Upper lobe of right lung (tissue), 1 donor: ENCODE data around the gene TP53BP1. TPM values are rescaled to one million over a fixed set of nuclear protein-coding genes. Genes with fewer than 3 reads are reported as not detected.

Experiments used
- ATAC-seq: fragments of 200-7000 bp; cut with Tn5 transposase; one replicate; pipeline ENCODE4 v1.9.1; 2020; ENCODE audit warnings: mild to moderate bottlenecking, moderate library complexity
- DNase-seq: peaks from one replicate; pipeline ENCODE4 v3.0.0-alpha.2; 2020
- H3K27ac ChIP-seq: fragments of 200-600 bp; one replicate; pipeline ENCODE4 v1.8.0; 2022
- H3K27me3 ChIP-seq: fragments of 200-600 bp; one replicate; pipeline ENCODE4 v1.8.0; 2022; ENCODE audit warnings: mild to moderate bottlenecking
- H3K36me3 ChIP-seq: fragments of 200-600 bp; one replicate; pipeline ENCODE4 v1.8.0; 2022
- H3K4me1 ChIP-seq: fragments of 200-600 bp; one replicate; pipeline ENCODE4 v1.8.0; 2022
- H3K4me3 ChIP-seq: fragments of 200-600 bp; one replicate; pipeline ENCODE4 v1.8.0; 2022; ENCODE audit warnings: mild to moderate bottlenecking
- H3K9me3 ChIP-seq: fragments of 200-600 bp; one replicate; pipeline ENCODE4 v1.8.0; 2022
- intact Hi-C: fragments of 100-400 bp; cut with DNase I; formaldehyde crosslinking; loops from one replicate; pipeline ENCODE4 v1.11.0; 2022
- total RNA-seq: library from RNA; stranded (reverse); fragmentation: NEBNext Ultra II Directional; extraction: Animal tissue kit (Norgen Biotek cat#: 25700); gene quantifications from one replicate; pipeline ENCODE4 v1.2.1, GENCODE V29; 2021
- TF ChIP-seq, protein P1 (sequence below): fragments of 200-600 bp; IDR thresholded peaks from one replicate; pipeline ENCODE4 v1.8.0; 2022; ENCODE audit warnings: antibody characterized with exemption
- donor health status: DM: no; HTN: yes; CAD: no; lungs with severe emphysema.

The TP53BP1 gene
- total RNA-seq, 1 donor from 2014 or later: 27.6 TPM

GRCh38 chr15:43526261-43526930, 33.4 kb upstream of the TP53BP1 start:
- intact Hi-C loops: no loop called here
- H3K36me3 ChIP-seq: no peaks in the 10 kb centered on the region
- TF ChIP-seq, protein P1, sequence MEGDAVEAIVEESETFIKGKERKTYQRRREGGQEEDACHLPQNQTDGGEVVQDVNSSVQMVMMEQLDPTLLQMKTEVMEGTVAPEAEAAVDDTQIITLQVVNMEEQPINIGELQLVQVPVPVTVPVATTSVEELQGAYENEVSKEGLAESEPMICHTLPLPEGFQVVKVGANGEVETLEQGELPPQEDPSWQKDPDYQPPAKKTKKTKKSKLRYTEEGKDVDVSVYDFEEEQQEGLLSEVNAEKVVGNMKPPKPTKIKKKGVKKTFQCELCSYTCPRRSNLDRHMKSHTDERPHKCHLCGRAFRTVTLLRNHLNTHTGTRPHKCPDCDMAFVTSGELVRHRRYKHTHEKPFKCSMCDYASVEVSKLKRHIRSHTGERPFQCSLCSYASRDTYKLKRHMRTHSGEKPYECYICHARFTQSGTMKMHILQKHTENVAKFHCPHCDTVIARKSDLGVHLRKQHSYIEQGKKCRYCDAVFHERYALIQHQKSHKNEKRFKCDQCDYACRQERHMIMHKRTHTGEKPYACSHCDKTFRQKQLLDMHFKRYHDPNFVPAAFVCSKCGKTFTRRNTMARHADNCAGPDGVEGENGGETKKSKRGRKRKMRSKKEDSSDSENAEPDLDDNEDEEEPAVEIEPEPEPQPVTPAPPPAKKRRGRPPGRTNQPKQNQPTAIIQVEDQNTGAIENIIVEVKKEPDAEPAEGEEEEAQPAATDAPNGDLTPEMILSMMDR: no peak
- no peaks in the 10 kb centered on the region for H3K4me1 ChIP-seq
- no peaks in the 10 kb centered on the region for H3K9me3 ChIP-seq
- no peak for DNase-seq
- no peak overlapping the region for H3K27ac ChIP-seq
- H3K27me3 ChIP-seq: no peaks in the 10 kb centered on the region
- no peak for ATAC-seq
- no peak overlapping the region for H3K4me3 ChIP-seq

DNA sequence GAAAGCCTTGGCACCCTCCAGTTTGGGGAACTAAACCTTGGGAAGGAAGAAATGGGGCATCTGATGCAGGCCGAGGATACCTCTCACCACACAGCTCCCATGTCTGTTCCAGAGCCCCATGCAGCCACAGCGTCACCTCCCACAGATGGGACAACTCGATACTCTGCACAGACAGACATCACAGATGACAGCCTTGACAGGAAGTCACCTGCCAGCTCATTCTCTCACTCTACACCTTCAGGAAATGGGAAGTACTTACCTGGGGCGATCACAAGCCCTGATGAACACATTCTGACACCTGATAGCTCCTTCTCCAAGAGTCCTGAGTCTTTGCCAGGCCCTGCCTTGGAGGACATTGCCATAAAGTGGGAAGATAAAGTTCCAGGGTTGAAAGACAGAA, 32.2 kb upstream of the TP53BP1 start:
- Histone ChIP-seq H3K27ac (no peak overlapping the region), H3K9me3 (no peaks in the 10 kb centered on the region), H3K36me3 (no peaks in the 10 kb centered on the region), H3K4me3 (no peak overlapping the region), H3K27me3 (no peaks in the 10 kb centered on the region), H3K4me1 (no peaks in the 10 kb centered on the region)
- intact Hi-C loops: no loop called here
- TF ChIP-seq, protein P1: no peak
- ATAC-seq (no peak), DNase-seq (no peak)

DNA sequence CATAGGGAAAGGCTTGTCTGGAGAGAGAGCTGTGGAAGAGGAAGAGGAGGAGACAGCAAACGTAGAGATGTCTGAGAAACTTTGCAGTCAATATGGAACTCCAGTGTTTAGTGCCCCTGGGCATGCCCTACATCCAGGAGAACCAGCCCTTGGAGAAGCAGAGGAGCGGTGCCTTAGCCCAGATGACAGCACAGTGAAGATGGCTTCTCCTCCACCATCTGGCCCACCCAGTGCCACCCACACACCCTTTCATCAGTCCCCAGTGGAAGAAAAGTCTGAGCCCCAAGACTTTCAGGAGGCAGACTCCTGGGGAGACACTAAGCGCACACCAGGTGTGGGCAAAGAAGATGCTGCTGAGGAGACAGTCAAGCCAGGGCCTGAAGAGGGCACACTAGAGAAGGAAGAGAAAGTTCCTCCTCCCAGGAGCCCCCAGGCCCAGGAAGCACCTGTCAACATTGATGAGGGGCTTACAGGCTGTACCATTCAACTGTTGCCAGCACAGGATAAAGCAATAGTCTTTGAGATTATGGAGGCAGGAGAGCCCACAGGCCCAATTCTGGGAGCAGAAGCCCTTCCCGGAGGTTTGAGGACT, 31.4 kb upstream of the TP53BP1 start:
- ATAC-seq: no peak
- TF ChIP-seq, protein P1: no peak
- intact Hi-C loops: no loop called here
- Histone ChIP-seq H3K4me1 (no peaks in the 10 kb centered on the region), H3K36me3 (no peaks in the 10 kb centered on the region), H3K27me3 (no peaks in the 10 kb centered on the region), H3K4me3 (no peak overlapping the region), H3K27ac (no peak overlapping the region), H3K9me3 (no peaks in the 10 kb centered on the region)
- no peak for DNase-seq

DNA sequence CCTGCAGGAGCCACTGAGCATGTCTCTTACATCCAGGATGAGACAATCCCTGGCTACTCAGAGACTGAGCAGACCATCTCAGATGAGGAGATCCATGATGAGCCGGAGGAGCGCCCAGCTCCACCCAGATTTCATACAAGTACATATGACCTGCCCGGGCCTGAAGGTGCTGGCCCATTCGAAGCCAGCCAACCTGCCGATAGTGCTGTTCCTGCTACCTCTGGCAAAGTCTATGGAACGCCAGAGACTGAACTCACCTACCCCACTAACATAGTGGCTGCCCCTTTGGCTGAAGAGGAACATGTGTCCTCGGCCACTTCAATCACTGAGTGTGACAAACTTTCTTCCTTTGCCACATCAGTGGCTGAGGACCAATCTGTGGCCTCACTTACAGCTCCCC, 30.7 kb upstream of the TP53BP1 start:
- H3K4me1 ChIP-seq: no peaks in the 10 kb centered on the region
- no peak for ATAC-seq

DNA sequence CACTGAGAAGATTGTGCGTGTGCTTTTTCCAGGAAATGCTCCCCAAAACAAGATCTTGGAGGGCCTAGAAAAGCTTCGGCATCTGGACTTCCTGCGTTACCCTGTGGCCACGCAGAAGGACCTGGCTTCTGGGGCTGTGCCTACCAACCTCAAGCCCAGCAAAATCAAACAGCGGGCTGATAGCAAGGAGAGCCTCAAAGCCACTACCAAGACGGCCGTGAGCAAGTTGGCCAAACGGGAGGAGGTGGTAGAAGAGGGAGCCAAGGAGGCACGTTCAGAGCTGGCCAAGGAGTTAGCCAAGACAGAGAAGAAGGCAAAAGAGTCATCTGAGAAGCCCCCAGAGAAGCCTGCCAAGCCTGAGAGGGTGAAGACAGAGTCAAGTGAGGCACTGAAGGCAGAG, 29.3 kb upstream of the TP53BP1 start:
- Histone ChIP-seq H3K4me3 (no peak overlapping the region), H3K9me3 (no peaks in the 10 kb centered on the region), H3K27ac (no peak overlapping the region), H3K27me3 (no peaks in the 10 kb centered on the region), H3K36me3 (no peaks in the 10 kb centered on the region), H3K4me1 (peaks cover 6% of the 10 kb centered on the region)
- no peak for ATAC-seq
- no peak for DNase-seq
- intact Hi-C loops: no loop called here
- TF ChIP-seq, protein P1: no peak

More for the DNA sequence above, 30.7 kb upstream of the TP53BP1 start:
- no peak overlapping the region for H3K27ac ChIP-seq
- intact Hi-C loops: no loop called here
- no peak for DNase-seq
- TF ChIP-seq, protein P1: no peak
- H3K36me3 ChIP-seq: no peaks in the 10 kb centered on the region
- H3K27me3 ChIP-seq: no peaks in the 10 kb centered on the region
- no peaks in the 10 kb centered on the region for H3K9me3 ChIP-seq
- no peak overlapping the region for H3K4me3 ChIP-seq
